T1000 (cell line): Measurements from ENCODE around the gene CD53.
"Not testable (repeated sequence)": the region's sequence is repeated elsewhere in the genome, so short reads cannot be mapped to it uniquely, and the experiment has no call there.

Experiments
- DNase-seq: peaks from one replicate; lab custom pipeline; 2025; ENCODE audit warnings: mixed read lengths; lab: John Stamatoyannopoulos, UW

Gene CD53

GRCh38 chr1:110916274-110916668 is 43.3 kb downstream of the CD53 start:
- DNase-seq = no peak

DNA sequence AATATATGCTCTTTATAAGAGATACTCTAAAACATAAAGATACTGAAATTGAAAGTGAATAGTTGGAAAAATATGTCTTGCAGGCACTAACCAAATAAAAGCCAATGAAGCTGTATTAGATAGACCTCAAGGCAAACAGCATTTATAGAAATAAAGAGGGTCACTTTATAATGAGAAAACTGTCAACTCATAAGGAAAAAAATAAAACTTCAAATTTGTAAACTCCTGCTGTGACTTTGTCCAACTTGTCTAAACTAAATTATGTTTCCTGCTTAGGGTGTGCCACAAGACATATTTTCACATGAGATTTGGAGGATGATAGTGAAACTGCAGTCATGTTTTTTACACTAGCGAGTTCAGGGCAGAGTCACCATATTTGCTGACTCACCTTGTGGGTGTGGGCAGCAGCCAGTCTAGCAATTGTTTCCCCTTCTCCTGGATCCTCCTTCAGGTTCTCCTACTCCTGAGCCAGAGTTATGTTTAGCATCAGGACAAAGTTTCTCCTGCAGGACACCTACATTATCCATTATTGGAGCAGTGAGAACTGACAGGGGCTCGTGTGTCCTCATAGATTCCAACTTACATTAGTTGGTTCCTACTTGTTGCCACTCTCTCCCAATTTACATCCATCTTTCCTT is 43.8 kb downstream of the CD53 start:
- no peak for DNase-seq

GRCh38 chr1:110918016-110918415 is 45.1 kb downstream of the CD53 start:
- DNase-seq = no peak

DNA sequence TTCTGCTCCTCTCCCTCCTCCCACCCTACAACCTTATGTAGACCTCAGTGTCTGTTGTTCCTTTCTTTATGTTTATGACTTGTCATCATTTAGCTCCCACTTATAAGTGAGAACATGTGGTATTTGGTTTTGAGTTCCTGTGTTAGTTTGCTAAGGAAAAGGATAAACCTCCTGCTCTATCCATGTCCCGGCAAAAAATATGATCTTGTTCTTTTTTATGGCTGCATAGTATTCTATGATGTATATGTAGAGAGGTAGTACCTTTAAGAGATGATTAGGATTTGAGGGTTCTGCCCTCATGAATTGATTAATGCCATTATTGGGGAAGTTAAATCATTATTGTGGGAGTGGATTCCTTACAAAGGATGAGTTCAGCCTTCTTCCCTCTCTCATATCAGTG is 49.0 kb downstream of the CD53 start:
- DNase-seq = no peak

DNA sequence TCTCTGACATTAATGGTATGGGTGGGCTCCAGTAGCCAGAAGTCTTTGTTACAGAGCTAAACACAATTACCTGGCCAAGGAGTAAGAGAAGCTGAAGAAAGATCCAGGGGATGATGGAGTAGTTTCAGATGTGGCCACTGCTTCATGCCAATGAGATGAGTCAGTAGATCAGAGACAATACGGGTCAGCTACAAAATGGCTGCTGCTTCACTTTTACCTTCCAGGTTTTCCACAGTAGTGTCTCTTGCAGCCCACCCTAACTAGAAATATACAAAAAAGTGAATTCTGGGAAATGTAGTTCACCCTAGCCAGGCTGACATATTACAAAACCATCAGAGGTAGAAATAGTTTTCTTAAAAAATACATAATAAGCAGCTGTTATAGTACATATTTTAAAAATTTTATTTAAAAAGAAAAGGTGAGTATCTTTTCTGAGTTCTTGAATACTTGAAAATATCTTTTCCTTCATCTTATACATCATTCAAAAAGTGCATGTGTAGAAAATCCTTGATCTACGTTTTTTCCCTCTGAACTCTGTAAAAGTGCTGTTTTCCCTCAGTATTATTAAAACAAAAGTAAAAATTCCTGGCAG is 54.6 kb downstream of the CD53 start:
- DNase-seq = no peak

- no peak for DNase-seq
These were observed 55.2 kb downstream of the CD53 start for GRCh38 chr1:110928191-110928590.

- DNase-seq = no peak
These were observed 56.0 kb downstream of the CD53 start for GRCh38 chr1:110928904-110929303.

GRCh38 chr1:110931097-110931496 is 58.1 kb downstream of the CD53 start:
- not testable (repeated sequence) for DNase-seq

GRCh38 chr1:110936567-110936966 is 63.6 kb downstream of the CD53 start:
- no peak for DNase-seq

GRCh38 chr1:110944806-110945205 is 71.9 kb downstream of the CD53 start:
- no peak for DNase-seq

GRCh38 chr1:110945626-110946025 is 72.7 kb downstream of the CD53 start:
- DNase-seq = no peak

DNA sequence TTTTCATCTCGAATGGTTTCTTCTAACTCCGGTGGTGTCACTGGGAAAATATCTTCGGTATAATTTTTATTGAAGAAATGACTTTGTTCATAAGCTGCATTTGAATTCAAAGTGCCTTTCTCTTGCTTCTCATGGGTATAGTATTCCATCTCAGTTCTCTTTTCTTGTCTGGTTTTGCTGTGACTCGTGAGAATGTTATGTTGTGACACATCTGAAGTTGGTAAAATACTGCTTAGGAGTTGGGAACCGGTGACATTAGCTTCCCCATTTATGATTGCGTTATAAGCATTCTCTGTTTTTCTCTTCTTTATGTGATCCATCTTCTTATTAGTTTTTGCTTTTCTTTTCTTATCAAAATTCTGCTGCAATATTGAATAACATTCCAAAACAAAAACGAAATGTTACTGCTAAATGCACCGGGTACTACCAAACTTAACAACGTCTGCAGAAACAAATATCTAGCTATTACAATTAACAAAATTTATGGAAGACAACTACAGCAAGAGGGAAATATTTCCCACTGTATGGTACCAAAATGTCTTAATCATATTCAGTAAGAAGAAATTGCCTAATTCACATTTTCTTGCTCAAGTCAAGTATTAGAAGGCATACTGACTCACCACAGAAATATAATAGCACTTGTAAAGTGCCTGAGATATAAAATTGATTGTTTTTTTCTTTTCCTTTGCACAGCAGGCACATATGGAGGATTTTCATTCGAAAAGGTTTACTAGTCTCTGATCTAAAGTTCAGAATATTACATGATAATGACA is 75.3 kb downstream of the CD53 start:
- no peak for DNase-seq
